Dedifferentiated amniotic fluid mesenchymal stem cell (primary cell): Measurements from ENCODE around the gene SLC26A11.
"Not testable (repeated sequence)": the region's sequence is repeated elsewhere in the genome, so short reads cannot be mapped to it uniquely, and the experiment has no call there.

Source experiments
- DNase-seq: peaks from one replicate; pipeline ENCODE4 v3.0.0-alpha.2; 2016; ENCODE audit errors: extremely low spot score

SLC26A11 gene

DNA sequence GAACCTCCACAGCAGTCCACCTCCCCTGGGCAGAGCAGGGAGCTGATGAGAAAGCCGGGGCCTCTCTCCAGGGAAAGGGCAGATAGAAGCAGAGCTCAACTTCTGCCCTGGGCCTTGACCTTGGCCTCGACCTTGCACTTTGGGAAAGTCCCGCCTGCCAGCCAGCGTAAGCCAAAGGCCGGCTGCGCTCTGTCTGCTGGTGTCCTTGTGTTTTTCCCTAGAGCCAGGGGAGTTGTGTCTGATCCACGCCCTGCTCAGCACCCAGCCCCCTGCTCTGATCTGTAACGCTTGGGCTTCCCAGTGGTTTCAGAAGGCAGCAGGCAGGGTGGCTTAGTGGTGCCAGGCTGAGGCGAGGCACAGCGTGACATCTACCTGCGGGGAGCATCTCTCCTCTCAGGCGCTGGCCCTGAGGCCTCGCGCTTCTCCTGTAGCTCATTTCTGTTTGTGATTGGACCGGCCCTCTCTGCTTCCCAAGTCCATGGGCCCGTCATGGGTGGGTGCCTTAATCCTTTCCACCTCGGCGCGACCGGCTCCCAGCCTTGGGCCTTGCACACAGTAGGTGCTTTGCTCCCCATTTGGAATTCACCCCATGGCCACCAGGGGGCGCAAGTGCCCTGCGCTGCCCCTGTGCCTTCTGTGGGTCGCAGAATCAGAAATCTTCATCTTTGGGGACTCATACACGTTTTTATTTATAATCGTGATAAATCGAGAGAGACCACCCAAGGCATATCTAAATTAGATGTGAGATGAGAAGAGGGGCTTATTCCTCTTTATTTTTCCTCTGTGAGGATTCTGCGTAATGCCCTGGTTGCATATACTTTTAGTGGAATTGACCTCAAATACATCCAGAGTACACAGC is 24.3 kb upstream of the SLC26A11 start:
- DNase-seq, result no peak

DNA sequence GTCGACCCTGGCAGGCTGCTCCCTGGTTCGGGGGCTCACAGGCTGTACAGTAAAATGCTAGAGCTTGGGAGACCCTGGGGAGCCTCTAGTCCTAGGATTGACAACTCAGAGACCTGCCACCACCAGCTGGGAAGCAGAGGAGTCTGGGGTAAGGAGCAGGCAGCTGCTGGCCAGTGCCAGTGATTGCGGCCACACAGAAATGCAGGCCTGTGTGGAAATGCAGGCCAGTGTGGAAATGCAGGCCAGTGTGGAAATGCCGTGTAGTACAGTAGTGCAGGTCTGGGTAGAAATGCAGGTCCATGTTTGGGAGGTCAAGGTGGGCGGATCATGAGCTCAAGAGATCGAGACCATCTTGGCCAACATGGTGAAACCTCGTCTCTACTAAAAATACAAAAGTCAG is 23.6 kb upstream of the SLC26A11 start:
- DNase-seq, result no peak

DNA sequence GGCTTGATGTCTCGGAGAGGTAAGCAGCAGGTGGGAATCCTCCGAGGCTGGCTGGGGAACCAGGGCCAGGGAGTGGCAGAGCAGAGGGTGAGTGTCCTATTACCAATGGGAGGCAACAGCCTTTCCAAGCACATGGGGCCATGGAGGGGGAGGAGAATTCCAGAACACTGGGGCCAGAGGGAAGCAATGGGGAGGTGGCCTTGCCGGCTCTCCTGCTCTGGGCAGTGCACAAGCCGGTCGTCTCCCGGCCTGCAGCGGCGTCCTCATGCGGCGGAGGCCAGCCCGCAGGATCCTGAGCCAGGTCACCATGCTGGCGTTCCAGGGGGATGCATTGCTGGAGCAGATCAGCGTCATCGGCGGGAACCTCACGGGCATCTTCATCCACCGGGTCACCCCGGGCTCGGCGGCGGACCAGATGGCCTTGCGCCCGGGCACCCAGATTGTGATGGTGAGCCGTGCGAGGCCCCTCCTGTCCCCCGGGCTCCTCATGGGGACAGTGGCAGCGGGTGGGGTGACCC is 22.0 kb upstream of the SLC26A11 start:
- no peak for DNase-seq

DNA sequence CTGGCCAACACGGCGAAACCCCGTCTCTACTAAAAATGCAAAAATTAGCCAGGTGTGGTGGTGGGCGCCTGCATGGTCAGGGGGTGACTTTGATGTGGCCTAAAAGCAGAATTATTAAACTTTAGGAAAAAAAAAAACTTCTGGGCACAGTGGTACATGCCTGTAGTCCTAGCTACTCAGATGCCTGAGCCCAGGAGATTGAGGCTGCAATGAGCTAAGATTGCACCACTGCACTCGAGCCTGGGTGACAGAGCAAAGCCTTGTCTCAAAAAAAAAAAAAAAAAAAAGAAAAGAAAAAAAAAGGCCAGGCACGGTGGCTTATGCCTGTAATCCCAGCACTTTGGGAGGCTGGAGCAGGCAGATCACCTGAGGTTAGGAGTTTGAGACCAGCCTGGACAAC is 20.9 kb upstream of the SLC26A11 start:
- not testable (repeated sequence) for DNase-seq

DNA sequence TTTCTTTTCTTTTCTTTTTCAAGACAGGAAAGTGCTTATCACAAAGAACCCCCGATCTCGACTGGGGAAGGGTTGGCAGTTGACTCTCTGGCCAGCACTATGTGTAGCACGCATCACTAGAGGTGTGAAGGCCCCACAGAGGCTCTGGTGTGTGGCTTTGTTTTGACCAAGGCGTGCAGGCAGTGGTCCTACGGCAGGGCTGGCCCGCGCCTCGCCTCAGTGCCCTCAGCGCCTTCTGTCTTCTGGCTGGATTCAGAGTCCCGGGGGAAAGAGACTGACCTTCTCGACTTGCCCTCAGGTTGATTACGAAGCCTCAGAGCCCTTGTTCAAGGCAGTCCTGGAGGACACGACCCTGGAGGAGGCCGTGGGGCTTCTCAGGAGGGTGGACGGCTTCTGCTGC is 18.8 kb upstream of the SLC26A11 start:
- DNase-seq, result no peak

DNA sequence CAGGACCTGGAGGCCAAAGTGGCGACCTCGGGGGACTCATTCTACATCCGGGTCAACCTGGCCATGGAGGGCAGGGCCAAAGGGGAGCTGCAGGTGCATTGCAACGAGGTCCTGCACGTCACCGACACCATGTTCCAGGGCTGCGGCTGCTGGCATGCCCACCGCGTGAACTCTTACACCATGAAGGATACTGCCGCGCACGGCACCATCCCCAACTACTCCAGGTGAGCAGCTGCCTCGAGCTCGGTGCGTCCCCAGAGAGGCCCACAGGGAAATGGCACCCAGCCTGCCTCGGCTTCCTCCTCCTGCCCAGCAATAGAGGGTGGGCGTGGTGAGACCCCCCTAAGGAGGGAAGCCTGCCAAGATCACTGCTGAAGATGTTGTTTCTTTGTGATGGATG is 18.0 kb upstream of the SLC26A11 start:
- no peak for DNase-seq

DNA sequence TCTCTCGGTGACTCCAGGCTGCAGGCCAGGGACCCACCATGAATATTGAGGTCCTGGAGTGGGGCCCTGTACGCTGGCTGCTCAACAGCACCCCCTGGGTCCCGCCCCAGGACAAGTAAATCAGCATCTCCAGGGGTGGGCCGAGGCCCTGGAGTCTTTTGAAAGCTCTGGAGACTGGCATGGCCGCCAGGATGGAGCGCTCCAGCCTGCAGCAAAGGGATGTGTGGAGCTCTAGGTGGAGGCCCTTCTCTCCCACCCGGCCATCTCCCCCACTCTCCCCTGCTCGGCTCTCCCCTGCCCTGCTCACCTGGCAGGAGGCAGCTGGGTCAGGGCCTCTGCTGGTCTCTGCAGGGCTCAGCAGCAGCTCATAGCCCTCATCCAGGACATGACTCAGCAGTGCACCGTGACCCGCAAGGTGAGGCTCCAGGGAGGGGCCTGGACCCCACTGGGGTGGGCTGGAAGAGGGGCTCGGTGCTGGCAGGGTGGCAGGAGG is 16.7 kb upstream of the SLC26A11 start:
- DNase-seq, result no peak

DNA sequence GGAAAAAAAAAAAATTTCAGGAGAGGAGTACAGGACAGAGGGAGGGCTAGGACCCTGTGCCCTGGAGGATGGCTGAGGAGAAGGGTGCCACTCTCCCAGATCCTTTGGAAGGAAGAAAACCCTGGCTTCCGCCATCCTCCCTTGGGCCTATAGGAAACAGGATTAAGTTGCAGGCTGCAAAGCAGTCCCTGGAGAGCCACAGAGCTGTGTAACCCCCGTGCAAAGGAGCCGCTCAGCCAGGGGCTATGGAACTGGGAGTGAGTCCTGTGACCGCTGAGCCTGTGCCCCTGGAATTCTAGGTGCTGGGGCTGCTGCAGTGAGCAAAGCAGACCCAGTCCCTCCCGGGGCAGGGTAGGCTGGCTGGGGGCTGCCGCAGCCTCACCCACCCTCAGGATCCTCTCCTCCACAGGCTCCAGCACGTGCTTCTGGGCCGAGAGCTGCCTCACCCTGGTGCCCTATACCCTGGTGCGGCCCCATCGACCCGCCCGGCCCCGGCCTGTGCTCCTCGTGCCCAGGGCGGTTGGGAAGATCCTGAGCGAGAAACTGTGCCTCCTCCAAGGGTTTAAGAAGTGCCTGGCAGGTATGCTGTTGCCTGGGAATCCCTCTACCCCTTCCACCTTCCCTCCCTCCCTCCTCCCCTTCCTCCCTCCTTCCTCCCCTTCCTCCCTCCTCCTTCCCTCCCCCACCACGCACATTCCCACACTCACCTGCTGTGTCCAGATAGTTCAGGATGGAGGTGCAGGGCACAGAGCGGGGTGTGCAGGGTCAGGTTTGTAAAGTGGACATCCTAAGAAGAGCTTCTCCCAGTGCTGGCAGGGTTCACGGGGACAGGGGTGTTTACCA is 15.4 kb upstream of the SLC26A11 start:
- DNase-seq, result no peak

DNA sequence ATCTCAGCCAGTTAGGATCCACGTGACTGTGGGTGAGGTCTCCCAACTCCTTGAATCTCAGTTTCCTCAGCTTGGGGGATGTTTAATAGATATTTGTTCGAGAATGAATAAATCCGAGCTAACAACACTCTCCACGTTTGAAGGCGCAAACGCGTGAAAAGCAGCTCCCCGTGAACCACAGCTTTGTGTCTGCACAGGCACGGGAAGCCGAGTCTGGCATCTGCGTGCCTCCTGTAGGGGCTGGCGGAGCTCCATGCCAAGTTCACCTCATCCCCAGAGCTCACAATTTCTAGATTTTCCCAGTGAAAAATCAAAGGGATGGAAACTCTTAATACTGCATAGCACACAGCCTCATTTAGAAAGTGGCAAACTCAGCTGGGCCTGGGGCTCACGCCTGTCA is 14.4 kb upstream of the SLC26A11 start:
- no peak for DNase-seq

DNA sequence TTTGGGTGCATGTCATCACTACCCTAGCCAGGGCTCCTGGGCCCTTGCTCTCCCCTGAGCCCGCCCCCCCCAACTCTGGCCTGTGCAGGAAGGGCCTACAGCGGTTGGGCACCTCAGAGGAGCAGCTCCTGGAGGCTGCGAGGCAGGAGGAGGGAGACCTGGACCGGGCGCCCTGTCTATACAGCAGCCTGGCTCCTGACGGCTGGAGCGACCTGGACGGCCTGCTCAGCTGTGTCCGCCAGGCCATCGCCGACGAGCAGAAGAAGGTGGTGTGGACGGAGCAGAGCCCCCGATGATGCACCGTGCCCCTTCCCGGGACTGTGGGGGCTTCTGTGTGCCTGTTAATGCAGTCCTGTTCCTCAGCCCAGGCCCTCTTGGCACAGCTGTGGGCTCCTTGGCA is 12.2 kb upstream of the SLC26A11 start:
- DNase-seq, result no peak

DNA sequence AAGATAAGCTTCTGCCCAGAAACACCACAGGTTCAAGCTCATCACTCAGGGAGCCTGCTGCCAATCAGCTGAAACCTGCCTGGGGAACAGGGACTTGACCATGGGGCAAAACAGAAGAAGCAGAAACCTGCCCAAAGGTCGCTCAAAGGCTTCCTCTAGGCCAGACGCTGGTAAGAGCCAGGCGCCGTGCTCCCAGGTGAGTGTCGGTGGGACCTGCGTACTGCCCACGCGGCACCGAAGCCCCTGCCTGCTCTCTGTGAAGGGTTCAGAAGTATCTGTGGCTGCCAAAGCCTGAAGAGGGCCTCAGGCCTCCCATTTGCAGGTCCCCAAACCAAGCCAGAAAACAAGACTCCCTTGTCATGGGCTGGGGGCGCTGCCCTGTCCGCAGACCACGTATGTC is 10.5 kb upstream of the SLC26A11 start:
- no peak for DNase-seq

DNA sequence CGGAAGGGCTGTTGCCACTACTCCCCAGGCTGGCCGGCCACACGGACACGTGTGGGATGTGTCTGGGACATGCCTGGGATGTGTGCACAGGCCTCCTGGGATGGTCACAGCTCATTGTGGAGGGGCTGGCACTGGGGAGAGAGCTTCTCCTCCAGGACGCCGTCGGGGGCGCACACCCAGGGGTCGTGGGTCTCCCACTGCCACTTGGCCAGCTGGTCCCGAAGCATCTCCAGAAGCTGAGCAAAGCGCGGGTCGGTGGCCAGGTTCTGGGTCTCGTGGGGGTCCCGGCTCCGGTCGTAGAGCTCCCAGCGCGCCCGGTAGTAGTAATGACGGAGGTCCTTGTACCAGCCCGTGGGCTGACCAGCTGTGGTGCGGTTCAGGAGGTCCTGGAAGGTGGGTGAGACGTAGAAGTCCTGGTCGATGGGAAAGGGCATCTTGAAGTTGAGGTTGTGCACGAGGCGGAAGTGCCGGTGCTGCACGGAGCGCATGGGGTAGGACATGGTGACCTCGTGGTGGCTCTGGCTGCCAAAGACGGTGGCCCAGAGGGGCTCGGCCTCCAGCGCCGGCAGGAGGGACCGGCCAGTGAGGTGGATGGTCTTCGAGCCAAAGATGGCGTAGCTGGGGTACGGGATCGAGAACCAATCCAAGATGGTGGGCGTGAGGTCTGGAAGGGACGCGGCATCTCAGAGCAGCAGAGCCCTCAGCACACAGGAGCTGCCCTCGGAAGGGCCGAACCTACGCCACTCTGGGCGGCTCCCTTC is 9.7 kb upstream of the SLC26A11 start:
- no peak for DNase-seq

DNA sequence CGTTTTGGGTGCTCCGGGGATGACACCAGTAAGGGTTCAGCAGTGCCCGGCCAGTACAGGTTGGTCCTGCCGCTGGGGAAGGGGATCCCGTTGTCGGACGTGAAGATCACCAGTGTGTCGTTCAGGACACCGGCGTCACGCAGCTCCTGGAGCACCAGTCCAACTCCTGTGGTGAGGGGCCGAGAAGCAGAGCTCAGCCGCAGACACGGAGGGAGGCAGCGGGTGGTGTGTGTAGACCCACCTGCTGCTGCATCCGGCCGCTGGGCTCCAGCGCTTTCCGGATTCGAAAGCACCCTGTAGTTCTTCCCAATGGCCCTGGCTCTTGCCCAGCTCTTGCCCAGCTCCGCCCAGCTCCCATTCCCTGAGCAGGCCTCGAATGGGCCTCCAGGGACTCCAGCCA is 8.1 kb upstream of the SLC26A11 start:
- DNase-seq, result no peak

DNA sequence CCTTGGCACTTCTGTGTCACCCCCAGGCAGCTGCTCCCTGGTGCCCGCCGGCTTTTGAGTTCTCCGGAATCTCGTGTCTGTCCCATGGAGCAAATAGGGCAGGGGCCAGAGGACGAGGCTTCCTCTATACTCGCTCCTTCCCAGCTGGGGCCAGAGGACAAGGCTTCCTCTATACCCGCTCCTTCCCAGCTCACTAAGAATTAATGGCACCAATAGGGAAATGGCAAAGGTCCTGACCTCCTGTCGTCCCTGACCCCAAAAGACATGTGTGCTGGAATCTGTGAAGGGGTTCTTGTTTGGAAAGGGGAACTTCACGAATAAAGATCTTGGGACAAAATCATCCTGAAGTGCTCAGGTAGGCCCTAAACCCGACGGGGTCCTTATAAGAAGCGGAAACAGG is 7.7 kb upstream of the SLC26A11 start:
- no peak for DNase-seq

DNA sequence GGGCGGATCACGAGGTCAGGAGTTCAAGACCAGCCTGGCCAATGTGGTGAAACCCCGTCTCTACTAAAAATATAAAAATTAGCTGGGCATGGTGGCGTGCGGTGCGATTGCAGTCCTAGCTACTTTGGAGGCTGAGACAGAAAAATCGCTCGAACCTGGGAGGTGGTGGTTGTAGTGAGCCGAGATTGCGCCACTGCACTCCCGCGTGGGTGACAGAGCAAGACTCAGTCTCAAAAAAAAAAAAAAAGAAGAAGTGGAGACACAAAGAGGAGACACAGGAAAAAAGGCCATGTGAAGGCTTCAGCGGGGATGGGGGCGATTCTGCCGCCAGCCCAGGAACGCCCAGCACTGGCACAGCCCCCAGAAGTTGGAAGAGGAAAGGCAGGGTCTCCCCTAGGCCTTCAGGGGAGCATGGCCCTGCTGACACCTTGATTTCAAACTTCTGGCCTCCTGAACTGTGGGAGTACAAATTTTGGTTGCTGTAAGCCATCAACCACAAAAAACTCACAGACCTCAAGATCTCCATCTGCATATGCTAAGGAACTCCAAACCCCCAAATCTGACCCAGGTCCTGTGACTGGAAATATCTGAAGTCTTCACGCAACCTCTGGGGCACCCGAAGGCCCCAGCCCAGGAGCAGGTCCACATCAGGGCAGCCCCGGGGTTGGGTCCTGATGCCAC is 7.1 kb upstream of the SLC26A11 start:
- no peak for DNase-seq

DNA sequence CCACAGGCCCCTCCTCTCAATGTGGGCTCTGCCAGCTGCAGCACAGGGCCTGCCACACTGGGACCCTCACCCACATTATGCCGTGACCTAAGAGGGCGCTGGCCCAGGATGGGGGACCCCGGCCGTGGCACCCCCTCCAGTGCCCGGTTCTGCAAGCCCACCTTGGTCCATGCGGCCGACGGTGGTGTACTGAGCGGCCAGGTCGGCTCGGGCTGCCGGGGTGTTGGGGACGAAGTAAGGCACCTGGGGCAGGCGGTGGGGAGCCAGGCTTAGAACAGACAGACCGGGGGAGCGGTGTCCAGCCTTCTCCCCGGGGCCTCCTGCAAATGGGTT is 6.6 kb upstream of the SLC26A11 start:
- no peak for DNase-seq

DNA sequence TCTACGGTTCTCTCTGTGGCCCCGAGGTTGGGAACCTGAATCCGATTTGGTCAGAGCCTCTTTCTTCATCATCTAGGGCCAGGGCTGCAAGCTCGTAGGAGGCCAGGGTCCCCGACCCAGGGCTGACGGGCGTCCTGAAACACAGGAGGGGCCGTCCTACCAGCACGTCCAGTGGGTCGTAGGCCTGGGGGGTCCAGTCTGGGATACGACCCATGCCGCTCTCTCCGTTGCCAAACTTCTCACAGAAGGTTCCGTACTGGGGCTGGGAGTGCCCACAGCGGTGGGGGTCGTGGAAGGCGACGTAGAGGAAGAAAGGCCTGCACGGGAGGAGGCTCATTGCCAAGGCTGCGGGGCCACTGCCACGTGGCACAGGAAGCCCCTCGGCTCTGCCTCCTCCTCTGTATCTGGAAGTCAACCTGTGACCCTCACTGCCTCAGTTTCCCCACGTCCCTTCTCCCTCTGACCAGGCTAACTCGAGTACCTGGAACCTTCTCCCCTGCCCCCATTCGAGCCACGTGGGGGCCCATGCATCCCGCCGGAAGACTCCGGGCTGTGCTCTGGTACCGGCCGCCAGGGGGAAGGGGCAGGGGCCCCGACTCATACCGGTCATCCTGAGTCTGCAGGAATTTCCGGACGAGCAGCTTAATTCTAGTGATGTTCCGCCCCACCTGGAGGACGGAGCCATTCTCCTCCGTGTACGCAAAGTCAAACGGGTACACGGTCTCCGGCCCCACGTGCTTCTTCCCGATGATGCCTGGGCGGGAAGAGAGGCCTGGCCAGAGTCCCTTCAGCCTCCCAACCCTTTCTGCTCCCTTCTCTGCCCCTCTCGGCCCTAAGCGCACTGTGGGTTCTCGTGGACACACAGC is 6.0 kb upstream of the SLC26A11 start:
- no peak for DNase-seq

DNA sequence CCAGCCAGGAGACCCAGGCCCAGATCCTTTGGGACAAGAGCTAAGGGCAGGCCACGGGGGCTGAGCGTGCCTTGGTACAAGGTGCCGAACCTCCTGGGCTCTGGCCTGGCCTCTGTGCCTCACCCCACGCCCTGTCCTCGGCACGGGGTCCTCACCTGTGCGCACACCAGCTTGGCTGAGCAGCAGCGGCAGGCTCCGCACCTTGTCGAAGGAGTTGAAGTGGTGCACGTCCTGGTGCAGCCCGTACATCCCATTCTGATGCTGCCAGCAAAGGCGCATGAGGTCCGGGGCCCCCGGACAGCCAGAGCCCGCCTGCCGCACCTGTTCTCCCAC is 5.4 kb upstream of the SLC26A11 start:
- DNase-seq, result no peak

DNA sequence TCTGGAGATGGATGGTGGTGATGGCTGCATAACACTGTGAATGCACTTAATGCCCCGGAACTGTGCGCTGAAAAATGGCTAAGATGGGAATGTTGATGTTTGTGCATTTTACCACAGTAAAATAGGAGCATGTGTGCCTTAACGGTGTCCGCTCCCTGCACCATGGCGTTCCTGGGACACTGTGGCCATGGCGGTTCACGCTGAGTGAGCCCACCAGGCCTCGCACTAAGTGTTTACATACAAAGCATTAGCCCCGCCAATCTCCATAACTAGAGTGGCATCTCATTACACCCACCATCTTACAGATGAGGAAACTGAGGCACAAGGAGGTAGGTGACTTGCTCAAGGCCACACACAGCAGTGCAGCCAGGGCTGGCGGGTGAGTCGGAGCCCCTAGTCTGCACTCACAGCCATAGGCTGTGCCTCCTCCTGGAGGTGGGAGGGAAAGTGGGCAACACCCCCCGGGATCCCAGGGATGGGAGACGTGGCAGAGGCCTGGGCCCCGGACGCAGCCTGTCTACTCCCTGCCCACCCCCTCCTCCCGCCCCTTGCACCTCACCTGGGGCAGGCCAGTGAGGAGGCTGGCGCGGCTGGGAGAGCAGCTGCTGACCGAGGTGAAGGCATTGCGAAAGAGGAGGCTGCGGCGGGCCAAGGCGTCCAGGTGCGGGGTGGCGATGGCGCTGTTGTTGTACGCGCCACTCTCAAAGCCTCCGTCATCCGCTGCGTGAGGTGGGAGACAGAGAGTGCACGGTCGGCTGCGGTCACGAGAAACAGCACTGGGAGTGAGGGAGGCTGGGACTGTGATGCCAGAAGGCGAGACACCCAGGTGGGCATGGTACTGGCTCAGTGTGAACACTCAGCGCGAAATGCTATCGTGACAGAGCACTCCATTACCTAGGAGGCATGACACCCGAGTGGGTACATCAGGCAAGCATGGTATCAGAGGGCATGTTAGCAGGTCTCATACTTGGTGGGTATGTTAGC is 3.5 kb upstream of the SLC26A11 start:
- no peak for DNase-seq
